ENCODE results near the gene MYT1. TPM values are rescaled to one million over a fixed set of nuclear protein-coding genes. Genes with fewer than 3 reads are reported as not detected.

The MYT1 gene
- total and polyA plus RNA-seq, 9 of the 15 experiments (the other 6 are each of a cell fraction or from before 2014, with no cell fraction given) = 0.02 to 0.12 (median 0.06) TPM; not detected in 4

- ChIA-PET CTCF (ENCODE audit: low intra/inter-chr PET ratio) (no interaction called here), POLR2A (no interaction called here)
- peak overlapping the region; percentile 91; the same call in 1 of the 2 replicates for H3K4me3 ChIP-seq
- H3K36me3 ChIP-seq (ENCODE audit: control insufficient read depth, insufficient read depth, low read length) = peaks cover 3% of the 10 kb centered on the region; the same call in 2 of the 3 replicates
- ATAC-seq = no peak
- no peaks in the 10 kb centered on the region for H3K9me1 ChIP-seq (ENCODE audit: control insufficient read depth, insufficient read depth, low read length)
- 71% methylated on average over 13 of the region's 13 CpGs for WGBS (ENCODE audit: insufficient coverage, low coverage, missing lambda C conversion rate)
- no peaks in the 10 kb centered on the region for H3K27me3 ChIP-seq (ENCODE audit: control insufficient read depth in 2 of 2, insufficient read depth in 2 of 2, low read length in 2 of 2)
- H3K79me2 ChIP-seq (ENCODE audit: control insufficient read depth, insufficient read depth, low read length) = peaks cover 35% of the 10 kb centered on the region
- intact Hi-C loops (cut with micrococcal nuclease) = no loop called here
- TF ChIP-seq NCOA2 (IDR thresholded peaks at IDR 0.05; ENCODE audit: partially characterized antibody in 2 of 2) (no peak), CBX5 (IDR thresholded peaks at IDR 0.05; ENCODE audit: borderline replicate concordance, low read depth) (no peak), WHSC1 (IDR thresholded peaks at IDR 0.05; ENCODE audit: low read length) (no peak), NFATC3 (IDR thresholded peaks at IDR 0.05) (no peak), ZNF280A (IDR thresholded peaks at IDR 0.05; ENCODE audit: low read depth, partially characterized antibody) (no peak), POLR2B (IDR thresholded peaks at IDR 0.05; ENCODE audit: low read depth, partially characterized antibody) (no peak), TFAP4 (CRISPR knock-in tag; IDR thresholded peaks at IDR 0.05; ENCODE audit: borderline replicate concordance) (no peak), YBX1 (IDR thresholded peaks at IDR 0.05) (no peak), DMBX1 (CRISPR knock-in tag; IDR thresholded peaks at IDR 0.05; ENCODE audit: borderline replicate concordance) (no peak), ZBTB1 (CRISPR knock-in tag; IDR thresholded peaks at IDR 0.05; ENCODE audit: borderline replicate concordance, low read depth) (no peak), XRCC4 (IDR thresholded peaks at IDR 0.05; ENCODE audit: extremely low read depth, insufficient read depth, insufficient read length) (no peak), MTA1 (IDR thresholded peaks at IDR 0.05; ENCODE audit: borderline replicate concordance) (no peak), ZNF224 (CRISPR knock-in tag; IDR thresholded peaks at IDR 0.05) (no peak)
- in situ Hi-C loops (cut with MboI) = loop anchor here (5.0 kb wide), 1 partner anchor 65 kb away; no protein-coding TSS in a partner anchor
- H3K9ac ChIP-seq (ENCODE audit: insufficient read depth in 1 of 2, low read depth in 2 of 2, low read length in 2 of 2) = peak overlapping the region in 1 of 2 experiments; percentile 70; a peak in 1 of 4 replicates
- H2AFZ ChIP-seq (ENCODE audit: low read depth, low read length) = no peak overlapping the region
- no peak overlapping the region for H3K27ac ChIP-seq (ENCODE audit: extremely low read depth, low read depth, low read length)
- peak in 1 of 4 experiments; percentile 6 for DNase-seq (ENCODE audit: extremely low read depth in 1 of 4, low spot score in 3 of 4)
- no peak for FAIRE-seq
- no peaks in the 10 kb centered on the region for H3K9me3 ChIP-seq (replicated peaks; ENCODE audit: control insufficient read depth, insufficient read depth, low read depth, low read length)
- no peaks in the 10 kb centered on the region for H4K20me1 ChIP-seq (replicated peaks; ENCODE audit: control insufficient read depth, insufficient read depth, low read length)
- no peak overlapping the region; the same call in 1 of the 2 replicates for H3K4me2 ChIP-seq (ENCODE audit: insufficient read depth, low read length)
- BruUV-seq (replicated peaks) = no TSS peak
- H3K4me1 ChIP-seq (replicated peaks in 1 of 2; ENCODE audit: control insufficient read depth in 2 of 2, insufficient read depth in 2 of 2, low read length in 2 of 2) = peaks cover 21% of the 10 kb centered on the region in 2 experiments
Observed at GRCh38 chr20:64257107-64257757, 93.0 kb downstream of the MYT1 start.
